LNCAP (cell line): ENCODE data around the gene DHCR7.

Experiments
- CTCF ChIP-seq: fragments of 450-650 bp; IDR thresholded peaks from 2 replicates; pipeline ENCODE4 v1.5.1; 2017; ENCODE audit warnings: mild to moderate bottlenecking

DHCR7 gene

GRCh38 chr11:71408826-71409225 lies 39.4 kb downstream of the DHCR7 start:
- TF ChIP-seq CTCF: no peak

GRCh38 chr11:71407356-71407755 lies 40.8 kb downstream of the DHCR7 start:
- TF ChIP-seq CTCF: no peak

- TF ChIP-seq CTCF: no peak
Observed at GRCh38 chr11:71406681-71407080, 41.5 kb downstream of the DHCR7 start.

GRCh38 chr11:71404209-71404608 lies 44.0 kb downstream of the DHCR7 start:
- TF ChIP-seq CTCF: no peak

GRCh38 chr11:71402878-71403277 lies 45.3 kb downstream of the DHCR7 start:
- TF ChIP-seq CTCF: no peak

GRCh38 chr11:71400216-71400615 lies 48.0 kb downstream of the DHCR7 start:
- TF ChIP-seq CTCF: no peak

- TF ChIP-seq CTCF: no peak
Observed at GRCh38 chr11:71399341-71399740, 48.9 kb downstream of the DHCR7 start.

- no peak for TF ChIP-seq CTCF
Observed at GRCh38 chr11:71397961-71398360, 50.2 kb downstream of the DHCR7 start.
